Measurements from ENCODE around the gene MED26.

The MED26 gene

DNA sequence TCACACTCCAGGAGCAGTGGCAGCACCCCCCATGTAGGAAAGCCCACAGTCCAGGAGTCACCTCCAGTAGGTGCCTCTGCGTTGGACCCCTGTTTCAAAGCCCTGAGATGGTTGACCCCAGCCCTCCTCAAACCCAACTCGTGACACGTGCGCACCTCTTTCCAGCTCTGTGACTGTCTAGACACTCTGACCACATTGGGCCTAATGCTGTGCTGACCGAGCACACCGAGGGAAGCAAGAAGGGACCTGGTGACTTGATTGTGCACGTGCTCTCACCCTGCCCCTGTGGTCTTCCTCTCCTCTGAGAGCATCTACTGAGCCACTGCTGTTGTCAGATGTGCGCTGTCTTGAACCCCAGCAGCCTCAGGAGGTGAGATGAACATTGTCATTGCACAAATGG, 32.9 kb downstream of the MED26 start:
- TF ChIP-seq, protein P1, sequence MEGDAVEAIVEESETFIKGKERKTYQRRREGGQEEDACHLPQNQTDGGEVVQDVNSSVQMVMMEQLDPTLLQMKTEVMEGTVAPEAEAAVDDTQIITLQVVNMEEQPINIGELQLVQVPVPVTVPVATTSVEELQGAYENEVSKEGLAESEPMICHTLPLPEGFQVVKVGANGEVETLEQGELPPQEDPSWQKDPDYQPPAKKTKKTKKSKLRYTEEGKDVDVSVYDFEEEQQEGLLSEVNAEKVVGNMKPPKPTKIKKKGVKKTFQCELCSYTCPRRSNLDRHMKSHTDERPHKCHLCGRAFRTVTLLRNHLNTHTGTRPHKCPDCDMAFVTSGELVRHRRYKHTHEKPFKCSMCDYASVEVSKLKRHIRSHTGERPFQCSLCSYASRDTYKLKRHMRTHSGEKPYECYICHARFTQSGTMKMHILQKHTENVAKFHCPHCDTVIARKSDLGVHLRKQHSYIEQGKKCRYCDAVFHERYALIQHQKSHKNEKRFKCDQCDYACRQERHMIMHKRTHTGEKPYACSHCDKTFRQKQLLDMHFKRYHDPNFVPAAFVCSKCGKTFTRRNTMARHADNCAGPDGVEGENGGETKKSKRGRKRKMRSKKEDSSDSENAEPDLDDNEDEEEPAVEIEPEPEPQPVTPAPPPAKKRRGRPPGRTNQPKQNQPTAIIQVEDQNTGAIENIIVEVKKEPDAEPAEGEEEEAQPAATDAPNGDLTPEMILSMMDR (IDR thresholded peaks at IDR 0.05; ENCODE audit: borderline replicate concordance, control extremely low read depth, extremely low read depth, insufficient read depth, missing control alignments), result no peak
- in situ Hi-C loops (cut with MboI; ENCODE audit: low sequenced_read_pairs, unreplicated experiment), result no loop called here
- no peak for DNase-seq (ENCODE audit: low spot score)

- in situ Hi-C loops (cut with MboI; ENCODE audit: low sequenced_read_pairs, unreplicated experiment), result no loop called here
- TF ChIP-seq, protein P1 (IDR thresholded peaks at IDR 0.05; ENCODE audit: borderline replicate concordance, control extremely low read depth, extremely low read depth, insufficient read depth, missing control alignments), result no peak
- DNase-seq (ENCODE audit: low spot score), result no peak
Observed at GRCh38 chr19:16594681-16595091, 33.3 kb downstream of the MED26 start.

- in situ Hi-C loops (cut with MboI; ENCODE audit: low sequenced_read_pairs, unreplicated experiment), result no loop called here
- peak; percentile 61 for DNase-seq (ENCODE audit: low spot score)
- TF ChIP-seq, protein P1 (IDR thresholded peaks at IDR 0.05; ENCODE audit: borderline replicate concordance, control extremely low read depth, extremely low read depth, insufficient read depth, missing control alignments), result no peak
Observed at GRCh38 chr19:16594131-16594586, 33.8 kb downstream of the MED26 start.

DNA sequence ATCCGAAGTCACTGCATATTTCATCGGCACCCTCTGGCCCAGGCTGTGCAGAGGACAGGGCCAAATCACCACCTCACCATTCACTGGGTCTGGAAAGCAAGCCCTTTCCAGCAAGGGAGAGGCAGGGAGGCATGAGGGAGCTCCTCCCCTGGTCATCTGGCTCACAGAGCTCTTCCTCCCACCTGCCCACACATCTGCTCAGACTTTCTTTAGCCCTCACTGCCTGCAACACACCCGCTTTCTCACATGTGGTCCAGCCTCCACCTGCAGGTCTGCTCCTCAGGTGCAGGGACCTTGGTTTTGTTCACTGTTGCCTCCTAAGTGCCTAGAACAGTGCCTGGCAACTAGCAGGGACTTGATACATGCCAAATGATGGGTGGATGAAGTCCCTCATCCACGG, 34.8 kb downstream of the MED26 start:
- TF ChIP-seq, protein P1 (IDR thresholded peaks at IDR 0.05; ENCODE audit: borderline replicate concordance, control extremely low read depth, extremely low read depth, insufficient read depth, missing control alignments), result no peak
- peak; percentile 58 for DNase-seq (ENCODE audit: low spot score)
- in situ Hi-C loops (cut with MboI; ENCODE audit: low sequenced_read_pairs, unreplicated experiment), result no loop called here

GRCh38 chr19:16591803-16592556, 36.0 kb downstream of the MED26 start:
- DNase-seq (ENCODE audit: low spot score), result no peak
- TF ChIP-seq, protein P1 (IDR thresholded peaks at IDR 0.05; ENCODE audit: borderline replicate concordance, control extremely low read depth, extremely low read depth, insufficient read depth, missing control alignments), result no peak
- in situ Hi-C loops (cut with MboI; ENCODE audit: low sequenced_read_pairs, unreplicated experiment), result no loop called here

DNA sequence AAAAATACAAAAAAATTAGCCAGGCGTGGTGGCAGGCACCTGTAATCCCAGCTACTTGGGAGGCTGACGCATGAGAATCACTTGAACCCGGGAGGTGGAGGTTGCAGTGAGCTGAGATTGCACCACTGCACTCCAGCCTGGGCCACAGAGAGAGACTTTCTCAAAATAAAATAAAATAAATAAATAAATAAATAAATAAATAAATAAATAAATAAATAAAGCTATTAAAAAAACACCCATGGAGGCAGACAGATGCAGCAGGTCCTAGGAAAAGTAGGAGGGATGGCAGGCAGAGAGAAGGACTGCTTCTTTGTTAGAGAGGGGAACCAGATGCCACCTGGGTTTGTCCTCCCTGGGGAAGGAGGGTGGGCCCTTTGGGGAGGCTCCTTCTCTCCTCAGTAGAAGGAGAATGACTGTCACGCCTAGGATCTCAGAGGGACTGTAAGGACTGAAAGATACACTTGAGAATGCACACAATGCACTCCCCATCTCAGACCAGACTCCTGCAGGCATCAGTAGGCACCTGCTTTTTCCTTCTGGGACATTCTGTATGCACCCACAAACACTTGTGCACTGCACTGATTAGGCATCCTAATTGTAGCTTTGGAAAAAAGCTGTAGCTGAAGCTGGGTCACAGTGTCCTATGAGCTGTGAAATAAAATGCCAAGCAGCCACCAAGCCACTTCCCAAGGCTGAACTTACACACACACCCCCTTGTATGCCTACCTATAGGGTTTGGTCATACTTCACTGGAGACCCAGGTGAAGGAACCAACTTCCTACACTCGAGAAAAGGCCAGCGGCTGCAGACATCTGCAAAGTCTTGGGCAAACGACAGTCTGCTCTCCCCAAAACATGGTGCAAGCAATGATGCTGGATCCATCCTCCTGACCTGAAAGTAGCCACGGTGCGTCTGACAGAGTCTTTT, 36.9 kb downstream of the MED26 start:
- in situ Hi-C loops (cut with MboI; ENCODE audit: low sequenced_read_pairs, unreplicated experiment), result no loop called here
- TF ChIP-seq, protein P1 (IDR thresholded peaks at IDR 0.05; ENCODE audit: borderline replicate concordance, control extremely low read depth, extremely low read depth, insufficient read depth, missing control alignments), result no peak
- DNase-seq (ENCODE audit: low spot score), result no peak
